ENCODE data around the gene NCOR2. TPM values are rescaled to one million over a fixed set of nuclear protein-coding genes. Genes with fewer than 3 reads are reported as not detected.

The NCOR2 gene
- total RNA-seq, 1 experiment from 2014 or later, result 17.0 TPM

GRCh38 chr12:124605150-124605882 lies 37.9 kb upstream of the NCOR2 start:
- Histone ChIP-seq H3K36me3 (no peaks in the 10 kb centered on the region), H3K4me3 (no peak overlapping the region), H3K27me3 (no peaks in the 10 kb centered on the region), H3K9me3 (no peaks in the 10 kb centered on the region)
- DNase-seq, result no peak

DNA sequence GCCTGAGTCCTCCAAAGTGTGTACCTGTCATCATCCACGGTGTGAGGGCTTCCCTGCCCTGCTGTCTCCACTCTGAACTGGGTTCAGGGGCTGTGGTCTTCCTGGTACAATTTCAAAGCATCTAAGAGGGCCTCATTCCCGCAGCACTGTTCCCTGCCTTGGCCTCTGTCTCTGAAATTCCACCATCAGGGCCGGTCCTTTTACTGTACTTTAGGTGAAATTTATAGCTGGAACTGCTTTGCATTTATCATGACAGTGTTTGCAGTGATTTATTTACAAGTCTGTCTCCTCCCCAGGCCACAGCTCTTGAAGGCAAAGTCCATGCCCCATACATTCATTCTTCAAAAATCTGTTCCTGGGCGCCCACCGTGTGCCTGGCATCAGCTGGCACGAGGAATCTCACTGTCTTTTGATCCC lies 36.9 kb upstream of the NCOR2 start:
- no peaks in the 10 kb centered on the region for H3K27me3 ChIP-seq
- no peaks in the 10 kb centered on the region for H3K36me3 ChIP-seq
- no peaks in the 10 kb centered on the region for H3K9me3 ChIP-seq
- no peak overlapping the region for H3K4me3 ChIP-seq
- no peak for DNase-seq

GRCh38 chr12:124603831-124604251 lies 36.4 kb upstream of the NCOR2 start:
- Histone ChIP-seq H3K4me3 (no peak overlapping the region), H3K27me3 (no peaks in the 10 kb centered on the region), H3K9me3 (no peaks in the 10 kb centered on the region), H3K36me3 (no peaks in the 10 kb centered on the region)
- DNase-seq, result no peak

- Histone ChIP-seq H3K9me3 (no peaks in the 10 kb centered on the region), H3K36me3 (no peaks in the 10 kb centered on the region), H3K4me3 (no peak overlapping the region), H3K27me3 (no peaks in the 10 kb centered on the region)
- no peak for DNase-seq
Measured at GRCh38 chr12:124603100-124603541, 35.7 kb upstream of the NCOR2 start.

GRCh38 chr12:124601706-124602105 lies 34.3 kb upstream of the NCOR2 start:
- Histone ChIP-seq H3K4me3 (no peak overlapping the region), H3K27me3 (no peaks in the 10 kb centered on the region), H3K36me3 (no peaks in the 10 kb centered on the region), H3K9me3 (no peaks in the 10 kb centered on the region)
- no peak for DNase-seq

GRCh38 chr12:124599074-124599999 lies 31.9 kb upstream of the NCOR2 start:
- Histone ChIP-seq H3K9me3 (no peaks in the 10 kb centered on the region), H3K27me3 (no peaks in the 10 kb centered on the region), H3K36me3 (no peaks in the 10 kb centered on the region), H3K4me3 (no peak overlapping the region)
- no peak for DNase-seq

GRCh38 chr12:124597041-124597440 lies 29.6 kb upstream of the NCOR2 start:
- Histone ChIP-seq H3K4me3 (no peak overlapping the region), H3K27me3 (no peaks in the 10 kb centered on the region), H3K36me3 (no peaks in the 10 kb centered on the region), H3K9me3 (no peaks in the 10 kb centered on the region)
- no peak for DNase-seq

- H3K36me3 ChIP-seq, result no peaks in the 10 kb centered on the region
- H3K27me3 ChIP-seq, result no peaks in the 10 kb centered on the region
- no peak for DNase-seq
- no peaks in the 10 kb centered on the region for H3K9me3 ChIP-seq
- no peak overlapping the region for H3K4me3 ChIP-seq
Measured at GRCh38 chr12:124595444-124595843, 28.0 kb upstream of the NCOR2 start.

GRCh38 chr12:124594851-124595250 lies 27.4 kb upstream of the NCOR2 start:
- H3K9me3 ChIP-seq, result no peaks in the 10 kb centered on the region
- no peak for DNase-seq
- H3K36me3 ChIP-seq, result no peaks in the 10 kb centered on the region
- H3K4me3 ChIP-seq, result no peak overlapping the region
- H3K27me3 ChIP-seq, result no peaks in the 10 kb centered on the region

DNA sequence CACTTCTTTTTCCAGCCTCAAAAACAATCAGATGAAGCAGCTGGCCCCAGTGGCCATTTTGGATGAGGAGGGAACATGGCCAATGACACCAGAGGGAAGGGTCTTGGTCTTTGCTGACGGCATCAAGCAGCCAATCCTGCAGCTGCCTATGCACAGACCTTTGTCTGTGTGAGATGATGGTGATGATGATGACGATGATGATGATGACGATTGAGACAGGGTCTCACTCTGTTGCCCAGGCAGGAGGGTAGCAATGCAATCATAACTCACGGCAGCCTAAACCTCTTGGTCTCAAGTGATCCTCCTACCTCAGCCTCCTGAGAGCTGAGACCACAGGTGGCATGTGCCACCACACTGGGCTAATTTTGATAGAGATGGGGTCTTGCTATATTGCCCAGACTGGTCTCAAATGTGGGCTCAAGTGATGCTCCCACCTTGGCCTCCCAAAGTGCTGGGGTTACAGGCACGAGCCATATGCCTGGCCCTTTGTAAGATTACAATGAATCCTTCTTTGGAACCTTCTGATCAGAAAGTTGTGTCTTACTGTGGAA lies 26.5 kb upstream of the NCOR2 start:
- Histone ChIP-seq H3K4me3 (no peak overlapping the region), H3K36me3 (no peaks in the 10 kb centered on the region), H3K9me3 (no peaks in the 10 kb centered on the region), H3K27me3 (no peaks in the 10 kb centered on the region)
- no peak for DNase-seq

- Histone ChIP-seq H3K4me3 (no peak overlapping the region), H3K36me3 (no peaks in the 10 kb centered on the region), H3K9me3 (no peaks in the 10 kb centered on the region), H3K27me3 (no peaks in the 10 kb centered on the region)
- no peak for DNase-seq
Measured at GRCh38 chr12:124593176-124593575, 25.8 kb upstream of the NCOR2 start.

- Histone ChIP-seq H3K9me3 (no peaks in the 10 kb centered on the region), H3K27me3 (no peaks in the 10 kb centered on the region), H3K4me3 (no peak overlapping the region), H3K36me3 (no peaks in the 10 kb centered on the region)
- DNase-seq, result no peak
Measured at GRCh38 chr12:124592481-124593160, 25.2 kb upstream of the NCOR2 start.

DNA sequence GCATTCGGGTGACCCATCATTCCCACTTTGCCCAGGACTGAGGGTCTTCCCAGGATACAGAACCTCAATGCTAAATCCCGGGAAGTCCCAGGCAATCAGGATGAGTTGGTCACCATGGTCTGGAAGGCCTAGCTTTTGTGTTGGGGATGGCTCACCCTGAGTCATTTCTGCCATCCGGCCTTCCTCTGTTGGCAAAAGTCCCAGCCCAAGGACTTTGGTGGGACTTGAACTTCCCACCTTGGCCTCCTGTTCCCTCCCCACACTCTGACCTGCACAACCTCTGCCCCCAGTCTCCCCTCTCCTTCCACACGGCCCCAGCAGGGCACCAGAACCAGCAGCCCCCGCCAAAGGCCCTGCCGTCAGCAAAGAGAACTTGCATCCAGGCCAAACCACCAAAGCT lies 24.6 kb upstream of the NCOR2 start:
- Histone ChIP-seq H3K9me3 (no peaks in the 10 kb centered on the region), H3K4me3 (no peak overlapping the region), H3K27me3 (no peaks in the 10 kb centered on the region), H3K36me3 (no peaks in the 10 kb centered on the region)
- peak; percentile 72 for DNase-seq

DNA sequence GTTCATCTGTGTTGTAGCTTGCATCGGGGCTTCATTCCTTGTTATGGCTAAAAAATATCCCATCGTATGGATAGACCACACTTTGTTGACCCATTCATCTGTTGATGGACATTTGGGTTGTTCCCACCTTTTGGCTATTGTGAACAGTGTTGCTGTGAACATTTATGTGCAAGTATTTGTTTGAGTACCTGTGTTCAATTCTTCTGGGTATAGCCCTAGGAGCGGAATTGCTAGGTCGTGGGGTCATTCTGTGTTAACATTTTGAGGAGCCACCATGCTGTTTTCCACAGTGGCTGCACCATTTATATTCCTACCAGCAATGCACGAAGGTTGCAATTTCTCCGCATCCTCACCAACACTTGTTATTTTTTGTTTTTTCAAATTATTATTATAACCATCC lies 23.0 kb upstream of the NCOR2 start:
- H3K36me3 ChIP-seq, result no peaks in the 10 kb centered on the region
- no peaks in the 10 kb centered on the region for H3K9me3 ChIP-seq
- no peaks in the 10 kb centered on the region for H3K27me3 ChIP-seq
- H3K4me3 ChIP-seq, result no peak overlapping the region
- no peak for DNase-seq

GRCh38 chr12:124588751-124589267 lies 21.4 kb upstream of the NCOR2 start:
- H3K27me3 ChIP-seq, result no peaks in the 10 kb centered on the region
- peak; percentile 48 for DNase-seq
- no peaks in the 10 kb centered on the region for H3K36me3 ChIP-seq
- no peaks in the 10 kb centered on the region for H3K9me3 ChIP-seq
- no peak overlapping the region for H3K4me3 ChIP-seq

GRCh38 chr12:124588018-124588634 lies 20.7 kb upstream of the NCOR2 start:
- Histone ChIP-seq H3K9me3 (no peaks in the 10 kb centered on the region), H3K36me3 (no peaks in the 10 kb centered on the region), H3K4me3 (no peak overlapping the region), H3K27me3 (no peaks in the 10 kb centered on the region)
- DNase-seq, result no peak

Data from MG63 (cell line).